ENCODE measurements around the gene RAD51B. TPM values are rescaled to one million over a fixed set of nuclear protein-coding genes. Genes with fewer than 3 reads are reported as not detected.
"Not testable (repeated sequence)": the region's sequence is repeated elsewhere in the genome, so short reads cannot be mapped to it uniquely, and the experiment has no call there.

Gene RAD51B
- total and polyA plus RNA-seq, 9 donors: 21.6 to 70.1 (median 35.1) TPM

DNA sequence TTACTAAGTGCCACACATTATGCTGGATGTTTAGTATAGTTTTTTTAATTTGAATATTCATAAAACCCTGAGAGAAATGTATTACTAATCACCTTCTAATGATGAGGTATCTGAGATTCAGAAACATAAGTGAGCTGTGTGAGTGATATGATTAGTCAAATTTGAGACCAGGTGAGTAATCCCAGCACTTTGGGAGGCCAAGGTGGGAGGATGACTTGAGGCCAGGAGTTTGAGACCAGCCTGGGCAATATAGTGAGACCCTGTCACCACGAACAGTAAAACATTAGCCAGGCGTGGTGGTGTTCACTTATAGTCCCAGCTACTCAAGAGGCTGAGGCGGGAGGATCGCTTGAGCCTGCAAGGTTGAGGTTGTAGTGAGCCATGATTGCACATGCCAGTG lies 438.4 kb downstream of the RAD51B start:
- Histone ChIP-seq H3K4me3 (no peak overlapping the region), H3K9me3 (no peaks in the 10 kb centered on the region), H3K36me3 (no peaks in the 10 kb centered on the region), H3K4me1 (ENCODE audit: insufficient read depth) (peaks cover 10% of the 10 kb centered on the region), H3K27ac (no peak overlapping the region), H3K27me3 (no peaks in the 10 kb centered on the region)
- intact Hi-C loops (cut with DNase I): no loop called here
- DNase-seq: no peak
- WGBS, 3 donors: 97 to 98% (median 97%) methylated on average over 4 of the region's 4 CpGs
- TF ChIP-seq POLR2A (IDR thresholded peaks at IDR 0.05) (no peak), EP300 (IDR thresholded peaks at IDR 0.05) (no peak)
- TF ChIP-seq, protein P1, sequence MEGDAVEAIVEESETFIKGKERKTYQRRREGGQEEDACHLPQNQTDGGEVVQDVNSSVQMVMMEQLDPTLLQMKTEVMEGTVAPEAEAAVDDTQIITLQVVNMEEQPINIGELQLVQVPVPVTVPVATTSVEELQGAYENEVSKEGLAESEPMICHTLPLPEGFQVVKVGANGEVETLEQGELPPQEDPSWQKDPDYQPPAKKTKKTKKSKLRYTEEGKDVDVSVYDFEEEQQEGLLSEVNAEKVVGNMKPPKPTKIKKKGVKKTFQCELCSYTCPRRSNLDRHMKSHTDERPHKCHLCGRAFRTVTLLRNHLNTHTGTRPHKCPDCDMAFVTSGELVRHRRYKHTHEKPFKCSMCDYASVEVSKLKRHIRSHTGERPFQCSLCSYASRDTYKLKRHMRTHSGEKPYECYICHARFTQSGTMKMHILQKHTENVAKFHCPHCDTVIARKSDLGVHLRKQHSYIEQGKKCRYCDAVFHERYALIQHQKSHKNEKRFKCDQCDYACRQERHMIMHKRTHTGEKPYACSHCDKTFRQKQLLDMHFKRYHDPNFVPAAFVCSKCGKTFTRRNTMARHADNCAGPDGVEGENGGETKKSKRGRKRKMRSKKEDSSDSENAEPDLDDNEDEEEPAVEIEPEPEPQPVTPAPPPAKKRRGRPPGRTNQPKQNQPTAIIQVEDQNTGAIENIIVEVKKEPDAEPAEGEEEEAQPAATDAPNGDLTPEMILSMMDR (IDR thresholded peaks at IDR 0.05): no peak

DNA sequence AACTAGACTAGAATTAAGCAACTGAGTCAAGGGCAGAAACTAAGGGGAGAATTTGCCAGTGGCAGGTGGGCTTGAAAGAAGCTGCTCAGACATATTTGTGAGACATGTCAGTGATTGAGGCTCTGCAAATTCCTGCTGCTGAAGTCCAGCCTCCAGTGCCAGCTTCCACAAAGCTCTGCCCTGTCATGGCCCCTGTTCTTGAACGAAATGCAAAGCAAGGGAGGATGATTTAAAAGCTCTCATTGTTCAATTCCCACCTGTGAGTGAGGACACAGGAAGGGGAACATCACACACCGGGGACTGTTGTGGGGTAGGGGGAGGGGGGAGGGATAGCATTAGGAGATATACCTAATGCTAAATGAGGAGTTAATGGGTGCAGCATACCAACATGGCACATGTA lies 439.4 kb downstream of the RAD51B start:
- H3K9me3 ChIP-seq; intact Hi-C loops (cut with DNase I); H3K4me1 ChIP-seq (ENCODE audit: insufficient read depth); DNase-seq; H3K36me3 ChIP-seq; H3K27ac ChIP-seq; H3K4me3 ChIP-seq; H3K27me3 ChIP-seq: not testable (repeated sequence)
- 85 to 91% (median 89%) methylated on average over 2 of the region's 2 CpGs for WGBS, 3 donors

GRCh38 chr14:68260121-68260520 lies 440.5 kb downstream of the RAD51B start:
- DNase-seq: no peak
- intact Hi-C loops (cut with DNase I): no loop called here
- no peaks in the 10 kb centered on the region for H3K9me3 ChIP-seq
- H3K36me3 ChIP-seq: no peaks in the 10 kb centered on the region
- 87 to 92% (median 90%) methylated on average over 2 of the region's 2 CpGs for WGBS, 3 donors
- no peaks in the 10 kb centered on the region for H3K27me3 ChIP-seq
- H3K4me3 ChIP-seq: no peak overlapping the region
- TF ChIP-seq, protein P1 (IDR thresholded peaks at IDR 0.05): no peak
- TF ChIP-seq POLR2A (IDR thresholded peaks at IDR 0.05) (no peak), EP300 (IDR thresholded peaks at IDR 0.05) (no peak)
- peaks cover 9% of the 10 kb centered on the region for H3K4me1 ChIP-seq (ENCODE audit: insufficient read depth)
- no peak overlapping the region for H3K27ac ChIP-seq

- intact Hi-C loops (cut with DNase I): no loop called here
- TF ChIP-seq POLR2A (IDR thresholded peaks at IDR 0.05) (no peak), EP300 (IDR thresholded peaks at IDR 0.05) (no peak)
- TF ChIP-seq, protein P1 (IDR thresholded peaks at IDR 0.05): no peak
- Histone ChIP-seq H3K4me3 (no peak overlapping the region), H3K27ac (peak overlapping the region in 1 of 2 donors; percentile 32), H3K9me3 (no peaks in the 10 kb centered on the region), H3K27me3 (no peaks in the 10 kb centered on the region), H3K36me3 (no peaks in the 10 kb centered on the region), H3K4me1 (ENCODE audit: insufficient read depth) (peaks cover 6% of the 10 kb centered on the region)
- WGBS, 3 donors: 46 to 52% (median 47%) methylated on average over 10 of the region's 10 CpGs
- no peak for DNase-seq
Observed at GRCh38 chr14:68261092-68261842, 441.7 kb downstream of the RAD51B start.

- Histone ChIP-seq H3K27me3 (no peaks in the 10 kb centered on the region), H3K9me3 (no peaks in the 10 kb centered on the region), H3K4me1 (ENCODE audit: insufficient read depth) (peaks cover 6% of the 10 kb centered on the region), H3K36me3 (no peaks in the 10 kb centered on the region), H3K4me3 (no peak overlapping the region), H3K27ac (no peak overlapping the region)
- WGBS, 3 donors: 89 to 94% (median 90%) methylated on average over 3 of the region's 3 CpGs
- TF ChIP-seq POLR2A (IDR thresholded peaks at IDR 0.05) (no peak), EP300 (IDR thresholded peaks at IDR 0.05) (no peak)
- TF ChIP-seq, protein P1 (IDR thresholded peaks at IDR 0.05): no peak
- no peak for DNase-seq
- intact Hi-C loops (cut with DNase I): no loop called here
Observed at GRCh38 chr14:68262567-68262966, 443.0 kb downstream of the RAD51B start.

Measured in ovary (tissue), 9 donors.